ENCODE data around the gene TMEM50B. TPM values are rescaled to one million over a fixed set of nuclear protein-coding genes. Genes with fewer than 3 reads are reported as not detected.
"Not testable (repeated sequence)": the region's sequence is repeated elsewhere in the genome, so short reads cannot be mapped to it uniquely, and the experiment has no call there.

Gene TMEM50B
- polyA plus RNA-seq, 1 donor, result 19.4 TPM

DNA sequence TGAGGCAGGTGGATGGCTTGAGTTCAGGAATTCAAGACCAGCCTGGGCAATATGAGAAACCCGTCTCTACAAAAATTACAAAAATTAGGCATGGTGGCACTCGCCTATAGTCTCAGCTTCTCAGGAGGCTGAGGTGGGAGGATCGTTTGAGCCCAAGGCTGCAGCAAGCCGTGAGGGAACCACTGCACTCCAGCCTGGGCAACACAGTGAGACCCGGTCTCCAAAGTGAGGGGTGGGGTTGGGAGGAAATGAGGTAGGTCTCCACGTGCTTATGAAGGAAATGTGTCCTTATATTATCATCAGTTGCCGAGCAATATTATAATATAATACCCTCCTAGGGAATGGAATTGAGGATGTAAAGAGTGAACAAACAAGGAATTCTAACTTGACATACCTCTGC is 2.7 kb downstream of the TMEM50B start:
- no peak for DNase-seq

DNA sequence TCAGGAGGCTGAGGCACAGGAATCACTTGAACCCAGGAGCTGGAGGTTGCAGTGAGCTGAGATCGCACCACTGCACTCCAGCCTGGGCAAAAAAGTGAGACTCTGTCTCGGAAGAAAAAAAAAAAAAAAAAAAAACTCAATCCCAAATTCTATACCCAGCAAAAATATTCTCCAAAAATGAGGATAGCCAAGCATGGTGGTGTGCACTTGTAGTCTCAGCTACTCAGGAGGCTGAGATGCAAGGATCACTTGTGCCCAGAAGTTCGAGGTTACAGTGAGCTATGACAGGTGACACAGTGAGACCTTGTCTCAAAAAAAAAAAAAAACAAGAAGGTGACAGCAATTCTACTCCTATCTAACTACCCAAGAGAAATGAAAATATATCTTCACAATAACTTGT is 6.4 kb downstream of the TMEM50B start:
- DNase-seq, result no peak

DNA sequence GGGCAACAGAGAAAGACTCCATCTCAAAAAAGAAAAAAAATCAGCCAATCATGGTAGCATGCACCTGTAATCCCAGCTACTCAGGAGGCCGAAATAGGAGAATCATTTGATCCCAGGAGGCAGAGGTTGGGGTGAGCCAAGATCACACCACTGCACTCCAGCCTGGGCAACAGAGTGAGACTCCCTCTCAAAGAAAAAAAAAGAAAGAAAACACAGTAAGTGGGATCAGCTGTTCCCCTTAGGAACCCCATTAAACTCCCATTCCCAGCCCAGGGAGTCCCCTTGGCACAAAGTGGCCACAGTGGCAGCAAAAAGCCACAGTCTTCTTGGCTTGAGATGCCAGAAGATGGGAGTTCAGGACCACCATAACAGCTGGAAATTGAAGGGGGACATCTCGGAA is 9.1 kb downstream of the TMEM50B start:
- DNase-seq, result no peak

DNA sequence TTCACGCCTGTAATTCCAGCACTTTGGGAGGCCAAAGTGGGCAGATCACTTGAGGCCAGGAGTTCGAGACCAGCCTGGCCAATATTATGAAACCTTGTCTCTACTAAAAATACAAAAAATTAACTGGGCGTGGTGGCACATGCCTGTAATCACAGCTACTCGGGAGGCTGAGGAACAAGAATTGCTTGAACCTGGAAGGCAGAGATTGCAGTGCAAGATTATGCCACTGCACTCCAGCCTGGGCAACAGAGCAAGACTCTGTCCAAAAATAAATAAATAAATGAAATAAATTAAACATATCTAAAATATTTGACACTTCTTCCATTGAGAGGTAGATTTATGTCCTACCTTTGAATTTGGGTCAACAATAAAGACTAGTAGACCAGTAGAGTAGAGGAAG is 10.6 kb downstream of the TMEM50B start:
- not testable (repeated sequence) for DNase-seq

DNA sequence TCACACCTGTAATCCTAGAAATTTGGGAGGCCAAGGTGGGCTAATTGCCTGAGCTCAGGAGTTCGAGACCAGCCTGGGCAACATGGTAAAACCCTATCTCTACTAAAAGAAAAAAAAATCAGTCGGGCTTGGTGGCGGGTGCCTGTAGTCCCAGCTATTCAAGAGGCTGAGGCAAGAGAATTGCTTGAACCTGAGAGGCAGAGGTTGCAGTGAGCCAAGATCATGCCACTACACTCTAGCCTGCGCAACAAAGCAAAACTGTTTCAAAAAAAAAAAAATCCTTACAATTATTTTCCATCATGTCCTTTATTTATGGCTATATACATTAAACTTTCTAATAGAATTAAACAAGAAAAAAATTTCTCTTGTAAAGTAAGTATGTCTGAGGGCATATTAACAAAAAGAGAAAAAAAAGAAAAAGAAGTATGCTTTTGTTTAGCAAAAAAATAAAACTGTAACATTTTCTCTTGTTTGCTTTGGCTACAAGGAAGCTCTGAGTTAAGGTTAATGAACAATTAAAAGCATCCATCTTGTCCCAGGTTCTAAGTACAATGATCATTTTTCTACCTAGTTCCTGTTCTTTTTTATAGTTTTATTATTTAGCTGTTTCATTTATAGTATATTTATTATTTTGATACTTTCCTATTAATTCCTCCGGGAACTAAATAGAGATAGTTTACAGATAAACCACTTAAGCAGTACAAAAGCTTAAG is 18.1 kb downstream of the TMEM50B start:
- no peak for DNase-seq

DNA sequence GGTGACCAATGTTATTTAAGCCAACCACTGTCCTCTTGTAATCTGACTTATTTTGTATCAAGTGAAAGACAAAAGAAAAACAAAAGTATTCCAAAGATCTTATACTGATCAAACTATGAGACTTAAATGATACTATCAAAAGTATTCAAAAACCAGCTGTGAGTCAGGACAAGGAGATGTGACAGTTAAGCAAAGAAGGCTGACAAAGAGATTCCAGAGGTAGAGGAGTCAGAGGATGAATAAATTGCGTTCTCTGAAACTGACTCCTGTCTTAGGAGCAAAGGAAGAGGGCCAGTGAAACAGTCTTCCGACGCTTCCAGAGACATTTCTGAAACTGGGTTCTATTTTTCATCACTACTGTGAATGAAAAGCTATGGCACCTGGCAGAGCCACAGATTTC is 20.9 kb downstream of the TMEM50B start:
- DNase-seq, result no peak

DNA sequence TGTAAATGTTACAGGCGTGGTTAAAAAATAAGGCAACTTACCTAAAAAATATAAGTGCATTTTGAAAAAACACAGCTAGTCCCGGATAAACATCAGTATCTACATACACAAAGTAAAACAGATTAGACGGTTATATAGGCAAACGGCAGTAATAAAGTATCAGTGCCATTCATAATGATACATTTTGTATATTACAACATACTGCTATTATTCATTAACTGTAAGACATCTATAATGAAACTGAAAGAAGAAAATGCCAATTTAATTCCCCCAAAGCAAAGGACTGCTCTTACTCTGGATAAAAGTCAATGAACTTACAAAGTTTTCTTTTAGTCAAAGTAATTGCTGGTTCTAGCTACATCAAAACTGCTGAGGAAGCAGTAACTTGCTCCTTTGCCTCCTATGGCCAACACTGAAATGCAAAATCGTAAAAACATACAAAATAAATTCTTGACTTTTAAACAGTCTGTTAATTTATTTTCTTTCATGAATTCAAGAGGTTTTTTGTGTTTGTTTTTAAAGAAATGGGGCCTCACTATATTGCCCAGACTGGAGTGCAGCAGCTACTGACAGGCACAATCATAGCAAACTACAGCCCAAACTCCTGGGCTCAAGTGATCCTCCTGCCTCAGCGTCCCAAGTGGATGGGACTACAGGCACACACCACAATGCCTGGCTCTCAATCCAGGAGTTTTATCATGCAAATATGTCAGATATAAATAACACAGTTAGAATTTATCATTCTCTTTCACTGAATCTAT is 23.9 kb downstream of the TMEM50B start:
- no peak for DNase-seq

DNA sequence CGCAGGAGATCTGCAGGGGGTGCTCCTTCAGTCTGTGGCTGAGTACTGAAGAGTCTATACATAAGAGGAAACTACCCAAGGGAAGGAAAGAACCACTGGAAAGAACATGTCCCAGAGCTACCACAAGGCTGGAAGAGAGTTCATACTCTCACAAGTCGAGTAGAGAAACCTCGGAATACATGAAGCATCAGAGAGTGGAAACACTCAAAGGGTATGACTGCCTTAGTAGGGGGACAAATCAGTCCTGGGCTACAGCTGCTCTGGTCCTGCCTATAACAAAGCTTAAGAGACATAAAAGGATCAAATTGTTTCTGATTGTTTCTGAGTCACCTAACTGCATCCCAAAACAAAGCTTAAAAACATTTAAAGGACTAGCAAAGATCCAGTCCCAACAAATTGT is 27.4 kb downstream of the TMEM50B start:
- DNase-seq, result no peak

DNA sequence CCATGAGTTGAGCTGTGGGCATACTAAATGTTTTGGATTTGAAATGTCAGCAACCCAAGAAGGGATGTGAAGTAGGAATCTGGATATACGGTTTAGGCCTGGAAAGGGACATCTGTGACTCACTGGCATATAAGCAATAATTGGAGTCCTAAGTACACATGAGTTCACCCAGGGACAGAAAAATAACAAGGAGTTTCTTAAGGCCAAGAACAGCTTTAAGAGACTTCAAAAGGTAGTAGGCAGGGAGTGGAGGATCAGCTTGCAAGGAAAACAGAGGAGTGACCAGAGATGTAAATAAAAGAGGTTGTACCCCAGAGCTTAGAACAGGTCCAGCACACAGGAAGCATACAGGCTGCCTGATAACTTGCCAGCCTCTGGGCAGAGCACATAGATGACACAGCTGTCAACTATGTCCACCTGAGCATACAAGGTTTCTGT is 28.1 kb downstream of the TMEM50B start:
- no peak for DNase-seq

DNA sequence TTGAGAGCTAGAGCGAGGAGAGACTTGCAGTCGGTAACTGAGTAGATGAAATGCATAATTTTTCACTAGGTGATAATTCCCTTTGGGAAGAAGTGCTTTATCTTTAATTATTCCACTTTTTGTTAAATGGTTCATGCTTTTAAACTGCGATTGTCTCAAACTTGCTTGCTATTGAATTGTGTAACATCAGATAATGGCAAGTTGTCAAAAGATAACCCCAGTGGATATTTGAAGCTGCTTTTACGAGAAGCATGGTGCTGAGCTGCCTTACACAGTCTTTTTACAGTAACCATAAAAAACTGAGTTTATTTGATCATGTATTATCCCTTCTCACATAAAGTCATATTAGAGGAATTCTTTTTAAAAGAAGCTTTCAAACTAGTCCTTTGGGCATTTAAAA is 30.2 kb downstream of the TMEM50B start:
- DNase-seq, result no peak

DNA sequence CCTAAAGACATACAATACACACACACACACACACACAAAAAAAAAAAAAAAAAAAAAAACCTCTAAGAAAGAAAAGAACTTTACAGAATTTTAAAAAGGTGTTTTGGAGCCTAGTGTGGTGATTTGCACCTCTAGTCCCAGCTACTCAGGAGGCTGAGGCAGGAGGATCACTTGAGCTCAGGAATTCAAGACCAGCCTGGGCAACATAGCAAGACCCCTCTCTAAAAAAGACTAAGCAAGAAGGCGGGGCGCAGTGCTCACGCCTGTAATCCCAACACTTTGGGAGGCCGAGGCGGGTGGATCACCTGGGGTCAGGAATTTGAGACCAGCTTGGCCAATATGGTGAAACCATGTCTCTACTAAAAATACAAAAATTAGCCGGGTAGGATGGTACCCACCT is 33.2 kb downstream of the TMEM50B start:
- not testable (repeated sequence) for DNase-seq

DNA sequence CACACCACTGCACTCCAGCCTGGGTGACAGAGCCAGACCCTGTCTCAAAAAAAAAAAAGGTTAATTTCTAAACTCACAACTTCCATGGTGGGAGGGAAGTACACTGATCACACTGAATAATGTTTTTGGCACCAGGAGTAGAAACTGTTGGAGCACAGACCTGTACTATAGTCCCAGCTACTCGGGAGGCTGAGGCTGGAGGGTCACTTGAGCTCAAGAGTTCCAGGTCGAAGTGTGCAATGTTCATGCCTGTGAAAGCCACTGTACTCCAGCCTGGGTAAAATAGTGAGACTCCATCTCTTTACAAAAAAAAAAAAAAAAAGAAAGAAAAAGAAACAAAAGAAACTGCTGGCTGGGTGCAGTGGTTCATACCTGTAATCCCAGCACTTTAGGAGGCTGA is 35.3 kb downstream of the TMEM50B start:
- DNase-seq, result no peak

DNA sequence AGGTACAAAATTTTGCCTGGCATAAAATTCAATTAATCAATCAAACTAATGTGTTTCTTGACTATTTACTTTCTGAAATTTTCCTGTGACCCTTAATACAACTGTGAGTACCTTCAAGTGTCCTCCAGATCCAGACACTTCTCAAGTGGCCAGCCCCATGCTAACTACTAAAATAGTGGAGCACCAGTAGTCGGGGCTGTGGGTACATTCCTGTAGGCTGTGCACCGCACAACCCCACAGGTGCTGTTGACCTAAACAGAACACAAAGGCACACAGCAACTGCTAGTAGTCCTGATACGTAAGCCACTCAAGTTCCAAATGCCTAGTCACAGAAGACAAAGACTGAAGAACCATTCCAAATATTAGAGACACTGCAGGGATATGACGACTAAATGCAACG is 36.6 kb downstream of the TMEM50B start:
- no peak for DNase-seq

DNA sequence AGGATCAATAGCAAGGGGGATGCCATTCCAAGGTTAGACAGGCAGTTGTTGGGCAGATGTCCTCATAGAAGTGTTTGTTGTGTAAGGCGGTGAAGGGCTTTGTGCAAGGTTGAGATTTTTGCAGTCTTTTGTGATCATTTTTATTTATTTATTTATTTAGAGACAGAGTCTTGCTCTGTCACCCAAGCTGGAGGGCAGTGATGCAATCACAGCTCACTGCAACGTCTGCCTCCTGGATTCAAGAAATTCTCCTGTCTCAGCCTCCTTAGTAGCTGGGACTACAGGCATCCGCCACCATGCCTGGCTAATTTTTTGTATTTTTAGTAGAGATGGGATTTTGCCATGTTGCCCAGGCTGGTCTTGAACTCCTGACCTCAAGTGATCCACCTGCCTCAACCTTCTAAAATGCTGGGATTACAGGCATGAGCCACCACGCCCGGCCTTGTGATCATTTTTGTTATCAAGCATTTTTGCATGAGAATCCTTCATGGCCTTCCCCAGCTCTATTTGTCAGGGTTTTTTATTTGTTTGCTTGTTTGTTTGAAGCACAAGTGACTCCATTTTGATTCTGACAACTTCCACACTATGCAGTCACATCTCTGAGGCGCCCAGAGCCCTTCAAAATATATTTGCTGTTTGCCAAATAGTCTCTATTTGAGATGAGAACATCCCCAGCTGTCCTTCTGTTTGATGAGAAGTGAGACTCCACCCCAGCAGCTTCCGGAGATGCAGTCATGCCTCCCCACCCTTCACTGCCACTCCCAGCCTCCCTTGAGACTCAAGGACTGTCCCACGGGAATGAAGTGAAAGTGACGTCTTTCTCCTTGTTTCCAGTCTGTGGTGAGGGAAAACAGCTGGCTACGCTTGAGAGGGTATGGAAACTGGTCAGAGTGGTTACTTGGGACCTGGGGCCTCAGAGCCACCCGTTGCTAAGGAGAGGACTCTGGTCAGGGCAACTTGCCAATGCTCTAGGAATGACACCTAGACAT is 38.0 kb downstream of the TMEM50B start:
- DNase-seq, result no peak

DNA sequence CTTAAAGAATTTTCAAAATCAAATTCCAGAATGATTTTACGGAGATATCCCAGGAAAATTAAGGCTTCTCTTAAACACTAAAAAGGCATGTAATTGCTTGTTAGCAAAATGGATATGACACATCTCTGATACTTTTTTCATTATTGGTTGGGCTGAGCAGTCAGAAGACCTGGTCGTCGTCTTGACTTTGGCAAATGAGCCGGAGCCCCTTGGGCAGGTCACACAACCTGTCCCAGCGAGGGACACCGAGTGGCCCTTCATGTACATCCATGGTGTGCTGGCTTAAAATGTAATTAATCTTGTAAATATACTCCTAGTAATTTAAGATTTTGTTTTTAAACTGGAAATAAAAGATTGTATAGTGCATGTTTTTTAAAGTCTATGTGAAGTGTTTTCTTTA is 42.6 kb downstream of the TMEM50B start:
- DNase-seq, result no peak

DNA sequence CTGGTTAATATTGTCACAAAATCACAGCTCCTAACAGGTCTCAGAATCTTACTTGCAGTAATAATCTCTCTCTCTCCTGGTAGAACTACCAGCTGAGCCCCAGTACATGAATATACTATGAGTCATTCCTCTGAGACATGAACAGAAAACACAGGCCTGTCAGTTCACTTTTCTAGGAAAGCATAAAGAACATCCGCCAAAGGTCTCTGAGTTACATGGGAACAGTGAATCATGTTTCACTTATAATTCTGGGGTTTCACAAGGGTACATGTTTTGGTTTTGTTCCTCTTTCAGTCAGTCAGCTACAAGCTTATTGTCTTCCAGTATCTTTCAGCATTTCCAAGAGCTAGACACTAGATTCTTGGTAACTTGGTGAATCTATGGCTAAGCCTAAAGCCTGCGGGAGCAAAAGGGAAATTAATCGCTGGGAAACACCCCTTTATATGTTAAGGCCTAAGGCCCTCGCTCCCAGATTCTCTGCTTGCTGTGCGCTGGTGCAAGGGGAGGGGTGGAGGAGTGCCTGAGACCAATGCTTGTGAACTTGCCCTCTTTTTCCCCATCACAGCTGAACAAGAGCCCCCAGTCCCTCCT is 44.9 kb downstream of the TMEM50B start:
- DNase-seq, result no peak

DNA sequence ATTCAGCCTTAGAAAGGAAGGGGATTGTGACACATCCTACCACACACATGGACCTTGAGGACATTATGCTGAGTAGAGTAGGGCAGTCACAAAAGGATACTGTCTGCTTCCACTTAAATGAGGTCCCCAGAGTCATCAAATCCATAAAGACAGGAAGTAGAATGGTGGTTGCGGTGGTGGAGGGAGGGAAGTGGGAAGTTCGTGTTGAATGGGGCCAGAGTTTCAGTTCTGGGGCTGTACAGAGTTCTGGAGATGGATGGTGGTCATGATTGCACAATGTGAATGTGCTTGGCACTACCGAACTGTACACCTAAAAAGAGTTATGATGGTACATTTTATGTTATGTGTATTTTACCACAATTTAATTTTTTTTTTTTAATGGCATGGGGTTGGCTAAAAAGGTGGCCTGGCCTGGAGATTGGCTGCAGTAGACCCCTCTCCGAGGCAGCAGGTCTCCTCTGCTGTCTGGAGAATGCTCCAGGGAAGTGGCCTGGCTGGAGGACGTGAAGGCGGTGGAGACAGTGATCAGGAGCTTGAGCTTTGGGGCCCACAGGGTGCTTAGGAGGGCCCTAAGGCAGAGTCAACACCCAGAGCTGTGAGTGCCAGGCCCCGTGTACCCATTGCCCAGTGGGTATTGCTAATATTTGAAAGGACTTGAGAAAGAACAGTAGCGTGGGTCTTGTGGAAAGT is 46.2 kb downstream of the TMEM50B start:
- no peak for DNase-seq

DNA sequence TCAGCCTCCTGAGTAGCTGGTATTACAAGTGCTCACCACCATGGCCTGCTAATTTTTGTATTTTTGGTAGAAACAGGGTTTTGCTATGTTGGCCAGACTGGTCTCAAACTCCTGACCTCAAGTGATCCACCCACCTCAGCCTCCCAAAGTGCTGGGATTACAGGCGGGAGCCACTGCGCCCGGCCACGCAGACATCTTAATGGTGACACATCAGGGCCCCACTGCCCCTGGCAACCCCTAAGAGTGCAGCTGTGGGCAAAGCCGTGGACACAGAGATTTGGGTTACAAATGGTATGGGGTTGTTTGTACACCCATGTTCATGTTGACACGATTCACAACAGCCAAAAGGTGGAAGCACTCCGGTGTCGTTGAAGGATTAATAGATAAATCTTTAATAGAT is 46.8 kb downstream of the TMEM50B start:
- no peak for DNase-seq

DNA sequence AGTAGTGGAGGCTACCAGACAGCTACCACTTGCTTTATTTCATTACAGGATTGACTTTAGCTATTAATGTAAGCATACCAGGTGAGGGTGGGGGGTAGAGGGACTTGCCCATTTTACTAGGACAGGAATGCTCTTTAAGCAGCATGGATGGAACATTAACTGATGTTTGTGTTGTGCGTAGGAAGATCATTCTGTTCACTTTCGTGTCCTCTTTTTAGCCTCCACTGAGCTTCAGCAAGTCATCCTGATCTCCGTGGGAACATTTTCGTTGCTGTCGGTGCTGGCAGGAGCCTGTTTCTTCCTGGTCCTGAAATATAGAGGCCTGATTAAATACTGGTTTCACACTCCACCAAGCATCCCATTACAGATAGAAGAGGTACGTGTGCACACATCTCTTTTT is 47.3 kb downstream of the TMEM50B start:
- DNase-seq, result no peak

DNA sequence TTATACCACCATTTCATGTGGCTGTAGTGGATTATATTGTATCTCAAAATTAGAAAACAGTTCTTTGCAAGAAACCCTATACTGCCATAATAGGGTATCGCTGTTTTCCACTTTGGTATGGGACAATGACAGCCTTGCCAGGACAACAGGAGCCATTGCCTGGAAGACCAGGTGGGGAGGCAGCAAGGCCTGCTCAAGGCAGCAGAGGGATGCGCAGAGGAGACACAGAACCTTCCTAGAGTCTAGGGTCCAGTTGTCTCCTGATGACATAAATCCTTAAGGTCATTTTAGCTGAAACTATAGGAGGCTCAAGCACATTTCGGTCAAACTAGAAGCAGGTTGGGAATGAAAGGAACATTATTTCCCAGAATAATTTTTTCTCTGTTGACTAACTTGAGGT is 48.9 kb downstream of the TMEM50B start:
- DNase-seq, result no peak

DNA sequence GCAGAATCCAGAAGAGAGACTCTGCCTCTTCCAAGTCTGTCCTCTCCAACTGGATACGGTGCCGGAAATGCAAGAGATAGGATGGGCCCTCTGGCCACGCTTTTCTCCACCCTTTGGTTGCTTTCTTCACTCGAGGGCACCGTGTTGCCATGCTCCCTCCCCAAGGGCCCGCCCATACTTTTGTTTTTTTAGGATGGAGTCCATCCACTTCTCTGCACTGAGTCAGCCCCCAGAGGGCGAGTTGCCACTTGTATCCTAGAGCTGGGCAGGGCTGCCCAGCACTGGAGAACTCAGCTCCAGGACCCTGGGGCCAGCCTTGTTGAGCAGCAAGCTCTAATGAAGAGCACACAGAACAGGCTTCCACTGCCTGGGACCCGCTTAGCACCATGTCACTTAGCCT is 51.1 kb downstream of the TMEM50B start:
- no peak for DNase-seq

DNA sequence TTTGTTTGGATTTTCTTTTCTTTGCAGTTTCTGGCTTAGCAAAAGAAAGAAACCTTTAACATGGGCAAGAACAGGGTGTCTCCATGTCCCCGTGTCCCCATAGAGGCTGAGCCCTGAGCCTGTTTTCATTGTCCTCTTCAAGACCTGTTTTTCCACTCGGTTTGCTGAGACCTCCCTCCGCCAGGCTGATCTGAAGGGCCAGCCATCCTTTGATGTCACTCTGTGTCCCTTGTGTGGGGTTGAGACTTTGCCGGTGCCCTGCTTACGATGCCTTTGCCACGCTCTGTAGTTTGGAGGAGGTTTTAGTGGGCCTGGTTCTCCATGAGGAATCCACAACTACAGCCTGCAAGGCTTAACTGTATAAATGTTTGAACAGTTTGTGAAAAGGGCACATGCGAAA is 52.7 kb downstream of the TMEM50B start:
- DNase-seq, result no peak

Data from hindlimb muscle (tissue), 1 donor.